Activated CD4-positive, CD25-positive, alpha-beta regulatory T cell treated with anti-CD3 and anti-CD28 coated beads, Interleukin-2, amount 50 U/mL, for 72 hours (primary cell): Measurements from ENCODE around the gene COL6A5.
"Not testable (repeated sequence)": the region's sequence is repeated elsewhere in the genome, so short reads cannot be mapped to it uniquely, and the experiment has no call there.

Experiments used
- DNase-seq: peaks from one replicate; pipeline ENCODE4 v3.0.0; 2021

COL6A5 gene

DNA sequence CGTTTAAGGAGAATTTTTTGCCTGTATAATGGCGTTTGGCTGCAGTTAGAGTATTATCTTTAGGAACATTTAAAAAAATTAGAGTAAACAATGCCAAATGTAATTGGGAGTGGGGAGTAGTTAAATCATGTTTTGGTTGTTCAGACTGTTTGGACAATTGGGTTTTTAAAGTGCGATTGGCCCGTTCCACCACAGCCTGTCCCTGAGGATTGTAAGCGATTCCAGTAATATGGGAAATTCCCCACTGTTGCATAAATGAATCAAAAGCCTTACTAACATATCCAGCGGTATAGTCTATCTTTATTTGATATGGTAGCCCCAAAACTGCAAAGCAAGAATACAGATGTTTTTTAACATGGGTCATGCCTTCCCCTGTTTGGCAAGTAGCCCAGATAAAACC lies 101.4 kb downstream of the COL6A5 start:
- not testable (repeated sequence) for DNase-seq

- DNase-seq, result not testable (repeated sequence)
These were observed 102.7 kb downstream of the COL6A5 start for GRCh38 chr3:130448155-130448554.

- no peak for DNase-seq
These were observed 111.1 kb downstream of the COL6A5 start for GRCh38 chr3:130456540-130456939.

DNA sequence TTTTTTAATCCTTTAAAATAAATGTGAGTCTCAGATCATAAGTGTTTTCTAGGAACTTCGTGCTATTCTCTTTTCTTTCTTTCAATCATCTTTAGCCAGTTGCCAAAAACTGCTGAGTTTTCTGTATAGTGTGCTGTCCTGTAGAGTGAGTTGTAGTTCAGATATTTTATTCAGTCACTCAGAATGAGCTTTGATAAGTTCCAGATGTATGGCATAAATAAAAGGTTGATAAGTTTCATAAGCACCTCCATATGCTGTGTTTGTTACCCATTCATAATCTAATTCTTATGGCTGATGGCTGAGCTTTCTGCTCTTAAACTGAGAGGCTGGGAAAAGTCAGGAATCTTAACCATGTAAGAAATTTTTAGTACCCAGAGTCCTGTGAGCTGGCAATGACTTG lies 112.2 kb downstream of the COL6A5 start:
- no peak for DNase-seq

GRCh38 chr3:130459944-130460343 lies 114.5 kb downstream of the COL6A5 start:
- DNase-seq, result no peak

- DNase-seq, result no peak
These were observed 116.6 kb downstream of the COL6A5 start for GRCh38 chr3:130462089-130462488.

DNA sequence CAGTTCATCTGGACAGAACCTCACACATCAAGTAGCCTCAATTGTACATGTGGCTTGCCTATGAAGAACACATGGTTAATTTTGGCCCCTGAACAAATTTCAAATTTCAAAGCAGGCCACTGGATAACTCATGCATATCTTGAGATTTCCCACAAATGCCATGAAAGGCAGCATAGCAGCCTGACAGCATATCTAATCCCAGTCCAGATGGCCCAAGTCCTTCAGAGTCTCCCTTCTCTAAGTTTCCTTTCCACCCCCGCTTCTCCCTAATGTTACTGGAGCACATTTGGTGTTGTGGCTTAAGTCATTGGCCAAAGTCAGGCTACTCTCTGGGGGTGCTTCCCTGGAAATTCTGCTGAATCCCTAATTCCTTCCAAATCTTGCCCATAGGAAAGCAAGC lies 117.7 kb downstream of the COL6A5 start:
- no peak for DNase-seq

- no peak for DNase-seq
These were observed 120.0 kb downstream of the COL6A5 start for GRCh38 chr3:130465521-130465920.

GRCh38 chr3:130468311-130468710 lies 122.8 kb downstream of the COL6A5 start:
- no peak for DNase-seq

- DNase-seq, result no peak
These were observed 124.7 kb downstream of the COL6A5 start for GRCh38 chr3:130470126-130470525.

DNA sequence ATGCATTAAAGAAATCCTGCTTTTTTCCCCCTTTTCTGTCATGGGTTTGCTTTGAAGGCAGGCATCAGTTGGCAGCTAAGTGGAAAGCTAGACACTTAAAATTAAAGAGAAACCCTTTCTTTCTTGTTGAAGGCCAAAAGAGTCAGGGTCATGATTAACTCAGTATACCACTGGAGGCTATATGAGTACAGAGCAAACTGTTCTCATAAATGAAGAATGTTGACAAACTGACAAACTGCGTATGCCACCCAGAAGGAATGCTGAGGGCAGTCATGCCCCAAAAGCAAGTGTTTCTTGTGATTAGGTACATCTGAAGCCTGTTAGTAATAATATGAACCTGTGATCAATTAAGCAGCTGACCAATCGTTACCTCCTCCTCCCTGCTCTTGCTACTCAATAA lies 127.9 kb downstream of the COL6A5 start:
- no peak for DNase-seq

DNA sequence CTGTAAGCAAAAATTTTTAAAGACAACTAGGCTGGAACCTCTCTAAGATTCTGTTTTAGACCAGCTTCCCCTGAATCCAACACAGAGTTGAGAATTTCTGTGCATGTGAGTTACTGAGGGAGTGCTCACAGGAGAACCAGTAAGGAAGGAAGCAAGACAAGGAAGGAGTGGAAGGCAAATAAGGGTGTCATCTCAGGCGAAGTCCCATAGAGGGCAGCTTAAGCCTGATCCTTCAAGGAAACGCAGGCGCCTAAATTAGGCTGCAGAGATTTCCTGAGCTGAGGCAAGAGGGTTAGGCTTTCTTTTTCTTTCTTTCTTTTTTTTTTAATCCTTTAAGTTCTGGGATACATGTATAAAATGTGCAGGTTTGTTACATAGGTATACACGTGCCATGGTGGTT lies 135.3 kb downstream of the COL6A5 start:
- no peak for DNase-seq

DNA sequence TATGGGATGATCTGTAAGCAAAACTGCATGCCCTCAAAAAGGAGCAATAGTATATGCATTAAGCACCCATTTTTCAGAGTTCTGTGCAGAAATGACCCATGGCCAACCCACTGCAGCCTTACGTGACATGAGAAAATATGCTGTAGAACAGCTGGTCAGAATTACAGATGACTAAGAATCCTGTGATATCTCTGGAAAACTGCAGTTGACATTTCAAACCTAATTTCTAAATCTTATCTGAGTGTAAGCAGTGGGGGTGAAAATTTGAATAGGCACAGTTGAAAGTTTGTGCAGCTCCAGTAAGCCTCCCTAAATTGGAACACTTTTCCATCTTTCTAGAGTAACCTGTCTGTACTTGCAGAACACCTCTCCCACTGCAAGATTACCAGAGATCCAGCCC lies 142.8 kb downstream of the COL6A5 start:
- DNase-seq, result no peak

DNA sequence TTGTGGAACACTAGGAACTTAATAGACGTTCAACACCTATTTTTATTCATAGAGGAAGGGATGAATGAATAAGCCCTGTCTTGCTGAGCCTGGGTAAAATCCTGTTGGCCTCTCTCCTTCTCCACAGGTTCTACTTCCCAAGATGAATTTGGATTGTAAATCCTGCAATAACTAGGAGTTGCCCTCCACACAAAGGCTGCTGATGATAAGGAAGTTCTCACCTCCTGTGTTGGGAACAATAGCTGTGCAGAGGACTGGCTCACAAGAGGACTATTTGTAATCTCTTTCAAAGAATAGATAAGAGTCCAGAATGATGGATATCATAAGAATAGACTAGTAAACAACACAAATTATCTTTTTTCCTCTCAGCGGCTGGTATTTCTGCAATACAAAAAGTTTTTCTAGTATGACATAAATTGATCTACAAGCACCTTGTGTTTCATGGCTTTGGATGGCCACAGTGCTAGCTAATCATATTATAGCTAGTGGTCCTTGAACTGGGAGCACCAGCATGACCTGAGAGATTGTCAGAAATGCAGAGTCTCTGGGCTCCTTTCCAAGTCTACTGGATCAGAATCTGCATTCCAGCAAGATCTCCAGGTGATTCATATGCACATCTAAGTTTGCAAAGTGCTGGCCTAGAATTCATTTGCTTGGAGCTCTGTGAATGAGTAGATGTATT lies 143.4 kb downstream of the COL6A5 start:
- no peak for DNase-seq

DNA sequence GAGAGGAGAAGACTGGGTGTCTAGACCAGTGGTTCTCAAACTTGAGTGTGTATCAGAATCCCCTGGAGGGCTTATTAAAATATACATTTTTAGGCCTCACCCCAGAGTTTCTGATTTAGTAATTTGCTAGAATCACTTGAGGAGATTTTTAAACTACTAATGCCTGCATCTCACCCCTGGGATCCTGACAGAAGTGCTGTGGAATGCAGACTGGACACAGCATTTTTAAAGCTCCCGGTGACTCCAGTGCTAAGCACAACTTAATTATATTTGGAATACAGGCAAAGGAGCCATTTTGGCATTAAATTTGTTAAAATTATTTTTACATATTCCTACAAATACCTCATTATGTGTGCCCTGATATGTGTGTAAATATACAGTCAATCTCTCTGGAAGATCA lies 144.8 kb downstream of the COL6A5 start:
- no peak for DNase-seq

GRCh38 chr3:130491431-130491830 lies 146.0 kb downstream of the COL6A5 start:
- DNase-seq, result no peak

DNA sequence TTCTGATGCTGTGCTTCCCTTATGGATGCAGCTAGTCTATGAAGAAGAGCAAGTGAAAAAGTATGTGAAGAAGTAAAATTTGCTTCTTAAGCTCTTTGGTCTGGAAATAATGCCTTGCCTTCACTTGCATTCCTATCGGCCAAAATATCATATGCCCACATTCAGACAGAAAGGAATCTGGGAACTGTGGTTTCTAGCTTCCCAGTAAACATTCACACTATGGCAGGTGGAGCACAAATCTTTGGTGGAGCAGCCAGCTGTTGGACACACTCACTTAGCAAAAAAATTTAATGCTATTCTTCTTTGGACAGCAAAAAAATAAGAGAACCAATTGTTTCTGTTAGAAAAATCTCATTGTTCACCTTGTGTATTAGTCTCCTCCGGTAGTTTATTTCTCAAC lies 159.2 kb downstream of the COL6A5 start:
- no peak for DNase-seq

DNA sequence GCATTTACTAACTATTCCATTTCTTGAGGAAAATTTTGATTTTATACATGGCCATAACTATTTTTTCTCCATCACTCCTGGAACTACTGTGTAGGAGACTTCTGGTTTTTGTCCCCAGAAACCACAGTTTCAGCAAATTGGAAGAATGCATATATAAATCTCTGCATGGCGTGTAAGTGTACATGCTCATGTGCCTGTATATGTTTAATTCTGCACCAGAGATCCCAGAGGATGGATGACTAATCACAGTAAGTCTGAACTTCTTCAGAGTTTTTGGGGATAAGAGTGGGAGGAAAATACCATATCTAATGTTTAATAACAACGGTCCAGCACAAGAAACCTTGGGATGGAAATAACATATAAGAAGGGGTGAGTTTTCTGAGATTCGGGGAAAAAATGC lies 160.6 kb downstream of the COL6A5 start:
- no peak for DNase-seq

- no peak for DNase-seq
These were observed 162.3 kb downstream of the COL6A5 start for GRCh38 chr3:130507746-130508145.

DNA sequence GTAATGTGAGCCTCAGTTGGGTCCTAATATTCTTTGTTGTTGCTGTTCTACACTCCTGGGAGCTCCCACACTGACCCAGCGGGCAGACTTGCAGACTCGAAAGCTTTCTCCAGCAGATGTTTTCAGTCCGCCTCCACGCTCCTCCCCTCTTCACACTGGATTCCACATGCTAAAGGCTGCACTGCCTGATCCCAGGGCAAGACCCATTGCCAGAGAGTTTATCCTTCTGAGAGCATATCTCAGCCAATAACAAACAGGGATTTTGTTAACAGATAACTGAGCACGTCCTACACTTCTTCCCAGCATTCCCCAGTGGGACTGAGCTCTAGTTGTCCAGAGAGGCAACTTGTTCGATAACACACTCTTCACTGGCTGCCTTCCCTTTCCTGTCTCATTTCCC lies 163.5 kb downstream of the COL6A5 start:
- DNase-seq, result no peak

DNA sequence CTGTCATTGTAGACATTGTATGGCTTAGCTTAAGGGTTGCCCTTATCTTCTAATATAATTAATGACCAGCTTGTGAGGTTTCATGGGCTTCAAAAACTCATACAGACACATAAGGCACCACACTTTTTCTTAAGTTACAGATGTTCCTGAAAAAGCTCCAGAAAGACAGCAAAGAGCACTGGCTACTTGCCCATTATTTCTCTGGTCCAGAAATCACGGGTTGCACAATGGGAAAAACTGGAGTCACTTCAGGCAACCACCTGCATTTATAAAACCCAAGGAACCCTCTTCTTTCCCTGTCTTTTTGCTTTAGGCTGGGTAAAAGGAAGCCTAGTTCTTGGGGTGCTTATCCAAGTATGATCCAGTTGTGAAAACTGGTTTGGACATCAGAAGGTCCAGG lies 169.2 kb downstream of the COL6A5 start:
- no peak for DNase-seq

DNA sequence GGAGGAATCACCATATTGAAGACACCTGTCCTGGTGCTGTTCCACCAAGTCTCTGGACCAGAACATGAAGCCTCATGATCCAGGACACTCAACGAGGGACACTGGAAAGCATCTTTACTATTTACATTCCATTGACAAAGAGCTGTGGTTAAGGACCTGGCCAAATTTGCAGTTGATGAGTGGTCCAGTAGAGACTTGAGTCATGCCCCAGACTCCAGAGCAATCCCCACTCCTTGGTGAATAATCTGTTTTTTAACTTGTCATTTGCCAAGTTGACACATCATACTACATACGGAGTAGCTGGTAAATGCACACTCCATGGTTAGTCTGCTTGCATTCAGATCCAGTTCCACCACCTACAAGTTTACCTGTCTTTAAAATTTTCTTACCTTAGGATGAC lies 170.3 kb downstream of the COL6A5 start:
- no peak for DNase-seq

DNA sequence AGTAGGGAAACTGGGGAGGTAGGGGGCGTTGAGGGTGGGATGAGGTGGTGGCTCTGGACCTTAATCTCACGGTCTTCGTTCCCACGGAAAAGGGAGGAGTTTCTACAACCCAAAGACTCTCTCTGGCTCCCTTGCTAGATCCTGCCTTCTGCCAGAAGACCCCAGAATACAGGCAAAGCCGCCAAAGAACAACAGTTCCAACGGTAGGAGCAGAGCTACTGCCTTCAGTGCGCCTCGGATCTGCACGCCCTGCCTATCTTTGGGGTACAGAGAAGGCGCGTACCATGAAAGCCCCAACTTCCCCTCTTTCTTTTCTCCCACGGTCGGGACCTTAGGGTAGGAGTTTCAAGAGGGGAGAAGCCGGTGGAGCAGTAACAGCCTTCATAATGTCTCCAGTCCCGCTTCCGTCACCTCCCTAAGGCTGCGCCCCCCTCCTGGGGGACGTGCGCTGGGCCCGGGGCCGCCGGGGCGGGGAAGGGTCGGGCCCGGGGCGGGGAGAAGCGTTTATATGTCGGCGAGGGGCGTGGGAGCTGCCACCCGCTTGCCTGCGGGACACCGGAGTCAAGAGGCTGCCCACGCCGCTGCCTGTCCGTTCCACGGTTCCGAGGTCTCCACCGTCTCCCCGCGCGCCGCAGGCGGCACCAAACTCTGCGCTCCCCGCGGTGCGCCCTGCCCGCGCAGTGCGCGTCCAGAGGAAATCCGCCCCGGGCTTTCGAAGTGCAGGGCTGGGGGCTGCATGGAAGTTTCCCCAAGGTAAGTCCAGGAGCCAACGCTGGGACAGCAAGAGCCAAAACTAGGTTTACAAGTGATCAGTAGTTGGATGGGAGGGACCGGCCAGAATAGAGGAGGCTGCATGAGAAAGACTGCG lies 171.4 kb downstream of the COL6A5 start, which contains the start of gene COL6A6:
TSS of gene COL6A6 (plus strand) at position 533 of the 868 bp plus-strand sequence. CDS start 43,188 bp downstream, outside the sequence.
- peak; percentile 30 for DNase-seq

- no peak for DNase-seq
These were observed 172.1 kb downstream of the COL6A5 start for GRCh38 chr3:130517602-130518001.
